ENCODE data around the gene SPINK8. TPM values are rescaled to one million over a fixed set of nuclear protein-coding genes. Genes with fewer than 3 reads are reported as not detected.
"Not testable (repeated sequence)": the region's sequence is repeated elsewhere in the genome, so short reads cannot be mapped to it uniquely, and the experiment has no call there.

SPINK8 gene
- polyA plus RNA-seq = not detected

DNA sequence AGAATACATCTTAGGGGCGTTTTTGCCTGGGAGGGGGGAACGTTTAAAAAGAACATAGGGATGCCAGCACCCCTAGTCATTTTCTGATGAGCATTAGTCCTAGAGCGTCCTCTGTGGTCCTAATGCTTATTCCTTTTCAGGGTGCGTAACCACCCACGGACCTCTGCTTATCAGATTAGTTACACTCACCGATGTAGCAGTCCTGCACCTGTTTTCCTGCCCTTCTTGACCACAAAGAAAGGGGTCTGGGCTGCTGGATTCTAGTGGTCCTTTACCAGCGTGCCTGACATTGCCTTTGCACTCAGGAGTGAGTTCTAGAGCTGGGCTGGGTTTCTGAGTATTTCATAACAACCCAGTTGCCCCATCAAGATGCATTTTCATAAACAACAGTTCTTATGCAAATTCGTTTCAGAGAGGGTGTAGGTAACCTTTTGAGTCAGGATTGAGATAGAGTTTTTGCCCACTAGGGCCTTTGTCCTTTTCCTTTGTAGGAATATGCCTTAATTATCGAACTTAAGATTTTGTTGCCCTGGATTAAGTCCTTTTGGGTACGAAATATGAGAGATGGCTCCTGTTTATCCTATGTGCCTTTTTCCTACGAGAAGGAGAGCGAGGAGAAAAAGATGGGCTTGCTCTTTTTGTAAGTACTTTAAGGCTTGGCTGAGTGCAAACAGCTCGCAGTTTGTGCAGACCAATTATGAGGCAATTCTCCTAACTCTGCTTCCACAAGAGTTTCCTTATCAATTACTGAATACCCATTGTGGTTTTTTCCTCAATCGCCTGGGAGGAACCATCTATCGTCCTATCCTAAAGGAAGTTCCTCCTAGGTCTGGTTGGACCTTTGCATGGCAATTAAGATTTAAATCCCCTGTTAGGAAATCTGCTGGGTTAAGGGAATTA is at the start of gene SPINK8:
Gene SPINK8 (minus strand): TSS at position 316 of the 900 bp plus-strand sequence. CDS start 5,320 bp downstream, outside the sequence.
- H3K4me1 Mint-ChIP-seq, H3K36me3 Mint-ChIP-seq, H3K27ac Mint-ChIP-seq, H3K9me3 Mint-ChIP-seq, H3K4me3 Mint-ChIP-seq: not testable (repeated sequence)
- H3K27me3 Mint-ChIP-seq = peaks cover 15% of the 10 kb centered on the region

DNA sequence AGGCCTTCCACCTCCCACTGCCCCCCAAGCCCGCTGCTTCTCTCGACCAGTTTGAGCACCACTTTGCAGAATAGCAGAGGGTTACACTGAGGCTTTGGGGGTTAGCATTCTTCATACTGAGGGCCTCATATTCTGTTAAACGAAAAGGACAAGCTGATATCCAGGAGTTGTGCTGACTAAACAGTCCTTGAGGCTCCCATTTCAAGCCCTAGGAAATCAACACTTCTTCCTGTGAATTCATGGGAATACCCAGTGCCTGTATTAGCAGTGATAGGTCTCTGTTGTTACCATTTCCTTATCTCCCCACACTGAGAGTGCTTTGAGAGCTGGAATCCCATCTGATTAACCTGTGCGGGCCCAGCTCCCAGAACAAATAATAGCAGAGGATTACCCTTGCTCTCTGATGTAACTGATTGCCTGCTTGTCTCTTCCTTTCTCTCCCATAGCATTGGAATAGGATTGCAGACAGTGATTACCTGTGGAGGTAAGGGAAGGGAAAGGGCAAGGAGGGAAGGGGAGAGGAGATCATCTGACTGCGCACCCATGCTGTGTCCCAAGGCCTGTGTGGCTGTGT is 39.5 kb upstream of the SPINK8 start:
- H3K4me1 Mint-ChIP-seq = no peaks in the 10 kb centered on the region

DNA sequence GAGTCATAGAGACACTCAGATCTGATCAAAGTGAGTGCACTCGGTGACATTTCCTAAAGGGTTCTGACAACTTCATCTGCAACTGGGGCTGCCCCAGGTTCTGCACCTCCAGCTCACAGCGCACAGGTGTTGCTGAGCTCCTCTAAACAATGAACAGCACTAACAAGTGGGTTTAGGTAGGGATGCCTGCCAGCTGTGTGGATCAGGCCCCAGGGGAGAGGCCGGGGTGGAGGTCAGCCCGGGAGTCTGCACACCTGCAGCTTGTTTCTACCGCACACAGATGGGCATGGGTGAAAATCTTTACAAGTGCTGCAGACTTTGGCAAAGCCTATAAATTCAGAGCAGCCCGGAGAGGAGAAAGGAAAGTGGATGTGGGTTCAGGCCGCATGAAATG is 38.9 kb upstream of the SPINK8 start:
- no peaks in the 10 kb centered on the region for H3K27me3 Mint-ChIP-seq
- H3K27ac Mint-ChIP-seq = no peak overlapping the region

More for the DNA sequence above, 39.5 kb upstream of the SPINK8 start:
- peaks cover 2% of the 10 kb centered on the region for H3K27me3 Mint-ChIP-seq
- no peaks in the 10 kb centered on the region for H3K36me3 Mint-ChIP-seq
- no peaks in the 10 kb centered on the region for H3K9me3 Mint-ChIP-seq
- H3K4me3 Mint-ChIP-seq = no peak overlapping the region
- no peak overlapping the region for H3K27ac Mint-ChIP-seq

DNA sequence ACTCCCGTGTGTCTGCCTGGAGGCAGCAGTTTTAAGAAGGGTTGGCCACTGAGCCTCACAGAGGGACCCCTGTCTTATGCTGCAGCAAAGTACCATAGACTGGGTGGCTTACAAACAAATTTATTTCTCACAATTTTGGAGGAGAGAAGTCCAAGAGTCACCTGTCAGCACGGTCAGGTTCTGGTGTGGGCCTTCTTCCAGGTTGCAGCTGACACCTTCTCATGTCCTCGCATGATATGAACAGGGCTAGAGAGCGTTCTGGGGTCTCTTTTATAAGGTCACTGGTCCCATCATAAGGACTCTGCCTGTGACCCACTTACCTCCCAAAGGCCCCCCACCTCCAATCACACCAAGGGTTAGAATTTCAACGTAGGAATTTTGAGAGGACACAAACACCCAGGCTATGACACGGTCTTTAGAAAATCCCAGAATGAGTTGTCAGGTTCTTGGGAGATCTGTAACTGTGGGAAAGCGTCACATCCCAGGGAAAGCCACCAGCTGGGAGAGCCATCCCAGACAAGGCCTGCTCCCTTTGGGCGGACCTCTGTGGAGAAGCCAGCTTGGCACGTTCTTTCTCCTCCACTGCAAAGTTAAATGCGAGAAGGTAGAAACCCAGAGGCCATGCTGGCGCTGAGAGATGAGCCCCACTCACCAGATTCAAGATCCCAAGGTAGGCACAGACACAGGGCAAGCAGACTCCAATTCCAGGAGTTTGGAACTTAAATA is 38.4 kb upstream of the SPINK8 start, which contains the start of gene FBXW12:
Gene FBXW12 (plus strand): TSS at position 569 of the 726 bp plus-strand sequence. CDS start 549 bp downstream, outside the sequence.
- Mint-ChIP-seq H3K27me3 (no peaks in the 10 kb centered on the region), H3K36me3 (no peaks in the 10 kb centered on the region), H3K4me1 (no peaks in the 10 kb centered on the region), H3K9me3 (no peaks in the 10 kb centered on the region), H3K27ac (no peak within 1 kb of the TSS), H3K4me3 (no peak within 1 kb of the TSS)

More for the DNA sequence above, 38.9 kb upstream of the SPINK8 start:
- Mint-ChIP-seq H3K36me3 (no peaks in the 10 kb centered on the region), H3K9me3 (no peaks in the 10 kb centered on the region), H3K4me1 (no peaks in the 10 kb centered on the region), H3K4me3 (no peak overlapping the region)

DNA sequence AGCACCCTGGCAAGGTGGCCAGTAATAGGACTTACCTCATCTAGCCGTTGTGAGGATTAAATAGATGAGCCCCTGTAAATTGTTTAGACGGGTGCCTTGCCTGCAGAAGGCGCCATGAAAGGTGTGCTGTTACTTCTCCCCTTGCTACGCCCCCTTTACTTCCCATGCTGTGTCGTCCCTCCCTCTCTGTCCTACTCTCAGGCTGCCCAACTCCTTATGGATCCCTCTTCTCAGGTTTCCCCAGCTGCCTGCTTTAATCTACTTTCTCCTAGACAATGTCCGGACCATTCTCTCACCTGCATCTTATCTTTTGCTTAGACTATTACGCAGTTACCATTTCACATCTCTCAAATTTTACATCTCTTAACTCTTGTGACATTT is 36.9 kb upstream of the SPINK8 start:
- Mint-ChIP-seq H3K4me3 (no peak overlapping the region), H3K9me3 (no peaks in the 10 kb centered on the region), H3K27ac (no peak overlapping the region)

DNA sequence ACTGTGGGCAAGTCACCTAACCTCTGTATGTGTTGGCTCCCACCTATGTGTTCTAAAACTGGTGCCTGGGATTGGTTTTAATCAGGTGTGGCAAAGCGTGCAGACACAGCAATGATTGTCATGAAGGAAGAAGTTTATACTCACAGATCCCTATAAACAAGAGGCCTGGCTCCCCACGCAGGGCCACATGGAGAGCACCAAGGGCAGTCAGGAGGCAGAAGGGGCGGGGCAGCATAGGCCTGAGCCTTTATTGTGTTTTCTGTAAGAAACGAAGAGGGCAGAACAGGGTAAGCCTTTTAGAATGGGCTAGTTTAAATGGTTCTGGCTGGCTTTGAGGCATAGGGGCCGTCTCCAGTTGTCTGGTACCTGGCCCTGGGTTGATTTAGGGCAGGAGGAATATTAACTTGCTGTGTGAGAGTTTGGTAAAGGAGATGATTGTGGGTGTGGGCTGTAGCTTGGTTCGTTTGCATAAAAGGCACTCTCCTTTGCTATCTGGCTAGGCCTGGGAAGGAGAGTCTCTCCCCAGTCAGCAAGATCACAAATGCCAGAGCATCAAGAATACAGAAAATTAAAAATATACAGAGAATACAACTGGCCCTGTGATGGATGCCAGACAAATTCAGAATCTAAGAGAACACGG is 36.4 kb upstream of the SPINK8 start:
- H3K27ac Mint-ChIP-seq = no peak overlapping the region
- peaks cover 3% of the 10 kb centered on the region for H3K27me3 Mint-ChIP-seq
- H3K9me3 Mint-ChIP-seq = no peaks in the 10 kb centered on the region
- no peaks in the 10 kb centered on the region for H3K4me1 Mint-ChIP-seq
- H3K36me3 Mint-ChIP-seq = no peaks in the 10 kb centered on the region
- no peak overlapping the region for H3K4me3 Mint-ChIP-seq

More for the DNA sequence above, 36.9 kb upstream of the SPINK8 start:
- Mint-ChIP-seq H3K4me1 (no peaks in the 10 kb centered on the region), H3K36me3 (no peaks in the 10 kb centered on the region), H3K27me3 (peaks cover 3% of the 10 kb centered on the region)

DNA sequence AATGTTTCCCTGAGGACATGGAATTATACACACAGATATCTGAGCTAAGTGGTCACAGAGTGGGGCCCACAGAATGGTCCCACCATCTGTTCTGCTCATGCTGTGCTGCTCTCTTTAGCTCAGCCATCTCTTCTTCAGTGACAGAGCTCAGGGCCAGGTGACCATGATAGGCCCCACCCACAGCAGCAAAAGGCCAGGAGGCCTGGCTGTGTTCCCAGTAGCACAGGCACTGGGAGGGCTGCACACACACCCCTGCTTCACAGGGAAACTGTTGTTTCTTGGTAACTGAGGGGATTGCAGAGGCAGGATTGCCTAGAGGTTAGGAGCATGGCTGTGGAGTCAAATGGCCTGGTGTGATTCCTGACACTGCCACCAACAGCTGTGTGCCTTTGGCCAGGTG is 33.7 kb upstream of the SPINK8 start:
- peaks cover under 1 to 2% (median under 1%) of the 10 kb centered on the region in 3 donors for H3K9me3 Mint-ChIP-seq
- peaks cover 4% of the 10 kb centered on the region for H3K27me3 Mint-ChIP-seq
- no peak overlapping the region for H3K27ac Mint-ChIP-seq
- no peak overlapping the region for H3K4me3 Mint-ChIP-seq
- H3K4me1 Mint-ChIP-seq = no peaks in the 10 kb centered on the region
- H3K36me3 Mint-ChIP-seq = peaks cover 2% of the 10 kb centered on the region

DNA sequence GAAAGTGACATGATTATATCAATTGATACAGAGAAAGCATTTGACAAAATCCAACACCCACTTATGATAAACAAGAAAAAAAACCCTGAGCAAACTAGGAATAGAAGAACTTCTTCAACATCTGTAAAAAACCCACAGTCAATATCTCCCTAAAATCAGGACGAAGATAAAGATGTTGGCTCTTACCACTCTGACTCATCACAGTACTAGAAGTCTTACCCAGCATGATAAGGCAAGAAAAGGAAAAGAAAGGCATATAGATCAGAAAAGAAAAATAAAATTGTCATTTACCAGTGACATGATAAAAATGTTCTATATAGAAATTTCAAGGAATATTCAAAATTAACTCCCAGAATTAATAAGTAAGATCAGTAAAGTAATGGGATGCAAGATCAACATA is 31.4 kb upstream of the SPINK8 start:
- no peak overlapping the region for H3K4me3 Mint-ChIP-seq
- peaks cover 2% of the 10 kb centered on the region for H3K36me3 Mint-ChIP-seq
- no peak overlapping the region for H3K27ac Mint-ChIP-seq
- peaks cover 4% of the 10 kb centered on the region for H3K27me3 Mint-ChIP-seq
- H3K9me3 Mint-ChIP-seq = peaks cover 5 to 16% (median 15%) of the 10 kb centered on the region in 3 donors
- H3K4me1 Mint-ChIP-seq = no peaks in the 10 kb centered on the region

DNA sequence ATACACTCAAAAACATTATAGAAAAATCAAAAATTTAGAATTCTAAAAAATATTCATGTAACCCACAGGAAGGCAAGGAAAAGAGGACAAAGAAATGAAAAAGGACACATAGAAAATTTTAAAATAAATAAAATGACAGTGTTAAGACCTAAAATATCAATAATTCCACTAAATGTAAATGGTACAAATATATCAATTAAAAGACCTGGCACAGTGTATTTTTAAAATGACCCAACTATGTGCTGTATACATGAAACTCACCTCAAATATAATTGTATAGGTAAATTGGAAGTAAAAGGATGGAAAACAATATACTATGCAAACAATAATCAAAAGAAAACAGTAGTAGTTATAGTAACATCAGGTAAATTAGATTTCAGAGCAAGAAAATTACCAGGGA is 28.5 kb upstream of the SPINK8 start:
- Mint-ChIP-seq H3K27me3 (peaks cover 7% of the 10 kb centered on the region), H3K4me3 (no peak overlapping the region), H3K36me3 (peaks cover 2% of the 10 kb centered on the region), H3K27ac (no peak overlapping the region), H3K4me1 (no peaks in the 10 kb centered on the region), H3K9me3 (peaks cover 5 to 18% (median 16%) of the 10 kb centered on the region in 3 donors)

DNA sequence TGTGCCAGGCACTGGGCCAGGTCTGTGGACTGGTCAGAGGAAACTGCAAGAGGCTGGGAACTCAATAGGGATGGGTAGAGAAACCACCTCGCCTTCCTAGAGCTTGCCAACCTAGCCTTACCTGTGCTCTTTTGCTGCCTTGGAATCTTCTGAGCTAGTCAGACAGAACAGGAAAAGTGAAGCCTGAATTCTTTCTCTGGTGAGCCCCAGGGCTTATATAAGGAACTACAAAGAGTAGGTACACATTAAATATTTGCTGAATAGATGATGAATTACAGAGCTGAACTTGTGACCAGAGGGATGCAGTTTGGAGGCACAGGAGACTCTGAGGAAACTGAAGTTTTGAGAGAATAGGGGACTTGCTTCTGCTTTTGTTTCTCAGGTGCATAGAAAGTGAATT is 23.0 kb upstream of the SPINK8 start:
- Mint-ChIP-seq H3K27ac (peak overlapping the region in 2 of 3 donors; percentile 20 to 58), H3K4me1 (no peaks in the 10 kb centered on the region), H3K27me3 (peaks cover 12% of the 10 kb centered on the region), H3K36me3 (no peaks in the 10 kb centered on the region), H3K4me3 (no peak overlapping the region), H3K9me3 (peaks cover 2 to 23% (median 16%) of the 10 kb centered on the region in 3 donors)

DNA sequence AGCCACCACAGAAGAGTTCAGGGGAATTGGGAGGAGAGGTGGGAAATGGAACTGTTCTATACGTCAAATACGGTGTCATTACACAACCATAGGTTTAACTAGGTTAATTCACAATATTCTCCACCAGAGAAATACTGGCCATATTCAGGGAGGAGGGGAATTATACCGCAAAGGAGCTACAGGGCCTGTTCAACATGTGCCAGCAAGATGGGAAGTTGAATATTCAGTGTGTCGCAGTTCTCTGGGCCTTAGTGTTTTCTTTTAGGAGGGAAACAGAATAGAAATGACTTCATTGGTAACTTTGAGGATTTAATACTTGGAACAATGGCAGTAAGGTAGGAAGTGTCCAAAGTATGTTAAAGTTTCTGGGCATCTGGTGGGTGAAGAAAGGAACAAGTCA is 20.5 kb upstream of the SPINK8 start:
- no peak overlapping the region for H3K27ac Mint-ChIP-seq
- H3K4me1 Mint-ChIP-seq = no peaks in the 10 kb centered on the region
- H3K9me3 Mint-ChIP-seq = peaks cover 0 to 13% (median 7%) of the 10 kb centered on the region in 3 donors
- H3K4me3 Mint-ChIP-seq = no peak overlapping the region
- peaks cover 10% of the 10 kb centered on the region for H3K27me3 Mint-ChIP-seq
- no peaks in the 10 kb centered on the region for H3K36me3 Mint-ChIP-seq

DNA sequence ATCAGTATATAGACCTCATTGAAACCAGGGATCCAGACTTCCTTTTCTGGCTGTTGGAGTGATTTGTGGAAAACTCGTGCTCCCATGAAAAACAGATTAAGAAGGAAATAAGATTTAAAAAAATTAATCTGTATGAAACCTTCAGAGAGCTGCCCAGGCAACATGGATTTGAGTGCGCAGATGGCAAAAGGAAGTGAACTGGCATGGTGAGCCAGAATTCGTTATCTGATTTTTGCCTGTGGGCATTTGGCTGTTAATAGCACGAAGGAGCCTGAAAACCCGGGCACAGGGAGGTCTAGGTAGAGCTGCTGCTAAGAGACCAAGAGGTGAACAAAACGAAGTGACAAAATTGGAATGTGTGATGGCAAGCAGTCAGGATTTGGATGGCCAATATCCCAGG is 19.1 kb upstream of the SPINK8 start:
- Mint-ChIP-seq H3K4me1 (no peaks in the 10 kb centered on the region), H3K27ac (no peak overlapping the region), H3K4me3 (no peak overlapping the region), H3K36me3 (no peaks in the 10 kb centered on the region), H3K9me3 (peaks cover 0 to 13% (median 7%) of the 10 kb centered on the region in 3 donors), H3K27me3 (peaks cover 12% of the 10 kb centered on the region)

DNA sequence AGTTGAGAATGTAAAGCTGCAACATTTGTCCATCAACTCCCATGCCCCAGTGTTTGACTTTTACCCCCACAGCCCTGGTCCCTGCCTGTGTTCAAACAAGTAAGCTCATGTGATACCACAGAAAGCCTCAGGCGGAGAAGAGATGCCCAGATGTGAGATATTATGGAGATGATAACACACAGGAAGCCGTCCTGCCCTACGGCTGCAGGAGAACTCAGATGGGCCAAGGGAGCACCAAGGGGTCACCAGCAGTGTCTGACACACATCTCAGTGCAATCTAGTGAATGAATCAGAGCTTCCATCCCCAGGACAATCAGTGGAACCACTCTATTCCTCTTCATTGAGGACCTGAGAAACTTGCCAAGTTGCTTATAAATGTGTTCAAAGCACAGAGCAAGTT is 14.0 kb upstream of the SPINK8 start:
- Mint-ChIP-seq H3K27ac (no peak overlapping the region), H3K36me3 (no peaks in the 10 kb centered on the region), H3K27me3 (peaks cover 4% of the 10 kb centered on the region), H3K4me1 (no peaks in the 10 kb centered on the region), H3K4me3 (no peak overlapping the region), H3K9me3 (no peaks in the 10 kb centered on the region)

DNA sequence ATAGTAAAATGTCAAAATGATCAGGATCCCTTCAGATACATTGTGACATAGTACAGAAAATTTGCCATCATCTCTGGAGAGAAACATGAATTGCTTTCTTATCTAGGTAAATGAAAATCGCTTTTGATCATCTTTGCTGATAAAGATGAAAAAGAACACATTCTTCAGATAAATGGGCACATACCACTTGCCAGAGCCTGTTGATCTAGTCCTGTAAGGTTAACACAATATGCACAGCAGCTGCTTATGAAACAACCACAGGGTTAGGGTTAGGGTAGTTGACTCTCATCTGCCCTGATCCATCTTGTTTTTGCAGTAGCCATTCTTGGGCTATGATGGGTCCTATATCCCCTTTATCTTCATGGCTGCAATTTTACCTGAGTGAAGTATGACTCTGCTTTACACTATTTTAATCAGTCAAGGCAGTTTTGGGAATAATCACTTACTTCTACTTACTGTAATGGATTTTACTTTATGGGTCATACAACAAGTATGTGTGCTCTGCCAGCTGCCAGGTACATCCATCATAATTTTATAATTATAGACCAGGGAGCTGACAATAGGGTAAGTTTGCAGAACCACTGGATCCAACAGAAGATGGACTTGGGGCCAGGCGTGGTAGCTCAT is 12.6 kb upstream of the SPINK8 start:
- Mint-ChIP-seq H3K27ac (no peak overlapping the region), H3K4me3 (no peak overlapping the region), H3K36me3 (no peaks in the 10 kb centered on the region), H3K9me3 (no peaks in the 10 kb centered on the region), H3K4me1 (no peaks in the 10 kb centered on the region), H3K27me3 (peaks cover 3% of the 10 kb centered on the region)

All from IgD-negative memory B cell (primary cell).